Measurements from ENCODE around the gene LARP4. TPM values are rescaled to one million over a fixed set of nuclear protein-coding genes. Genes with fewer than 3 reads are reported as not detected.

Gene LARP4
- total and polyA plus RNA-seq, 9 of the 15 experiments (the other 6 are each of a cell fraction or from before 2014, with no cell fraction given) = 31.6 to 84.5 (median 52.4) TPM

GRCh38 chr12:50400638-50401499, at the start of gene LARP4 (continued):
- peak; percentile 68 for TF ChIP-seq MGA (IDR thresholded peaks at IDR 0.05)
- TF ChIP-seq NCOR1 (IDR thresholded peaks at IDR 0.05) = peak; percentile 46; the same call in 1 of the 2 replicates
- TF ChIP-seq SNAPC5 (CRISPR knock-in tag; IDR thresholded peaks at IDR 0.05) = no peak
- no peak for TF ChIP-seq PBX2 (CRISPR knock-in tag; IDR thresholded peaks at IDR 0.05; ENCODE audit: low read depth)
- TF ChIP-seq PBX2 (tag; conservative IDR thresholded peaks at IDR 0.05; ENCODE audit: low read depth) = 0 out of 2 replicates have a peak, but pooled peaks have one; percentile 7
- TF ChIP-seq ZNF436 (CRISPR knock-in tag; IDR thresholded peaks at IDR 0.05) = no peak
- no peak for TF ChIP-seq RFX7 (CRISPR knock-in tag; IDR thresholded peaks at IDR 0.05)
- TF ChIP-seq RBM39 (optimal IDR thresholded peaks at IDR 0.05; ENCODE audit: low read depth, low read length) = no peak
- no peak for TF ChIP-seq NFYB (IDR thresholded peaks at IDR 0.05; ENCODE audit: extremely low read depth, insufficient read length)
- TF ChIP-seq POLR2B (IDR thresholded peaks at IDR 0.05; ENCODE audit: low read depth, partially characterized antibody) = peak; percentile 97
- TF ChIP-seq RAD51 (IDR thresholded peaks at IDR 0.05; ENCODE audit: borderline replicate concordance, low read depth) = peak; percentile 60; the same call in 1 of the 2 replicates
- TF ChIP-seq ZFP1 (CRISPR knock-in tag; IDR thresholded peaks at IDR 0.05) = no peak
- no peak for TF ChIP-seq SP2 (IDR thresholded peaks at IDR 0.05; ENCODE audit: extremely low read depth, low read depth, low read length, poor library complexity, severe bottlenecking)
